KMS-11 (cell line): ENCODE data around the gene ACOXL.

Experiments used
- H2AFZ ChIP-seq: fragments of 200-600 bp; sonication (generic); 2 replicates; pipeline ENCODE4 v1.6.1; 2016; ENCODE audit warnings: antibody characterized with exemption, mixed run types, low read depth
- H3K27ac ChIP-seq: fragments of 200-600 bp; sonication (generic); 2 replicates; pipeline ENCODE4 v1.6.1; 2016; ENCODE audit warnings: mild to moderate bottlenecking, mixed run types
- H3K27me3 ChIP-seq: fragments of 200-600 bp; sonication (generic); 2 replicates; pipeline ENCODE4 v1.6.1; 2017; ENCODE audit warnings: mild to moderate bottlenecking, low read depth, mixed run types, moderate library complexity; ENCODE audit not compliant: insufficient read depth
- H3K36me3 ChIP-seq: fragments of 200-600 bp; sonication (generic); 2 replicates; pipeline ENCODE4 v1.6.1; 2017; ENCODE audit warnings: mild to moderate bottlenecking, mixed run types; ENCODE audit not compliant: insufficient read depth
- H3K4me1 ChIP-seq: fragments of 200-600 bp; sonication (generic); 2 replicates; pipeline ENCODE4 v1.6.1; 2016; ENCODE audit warnings: mild to moderate bottlenecking, low read depth, mixed run types; ENCODE audit not compliant: poor library complexity, severe bottlenecking
- H3K4me2 ChIP-seq: fragments of 200-600 bp; sonication (generic); 2 replicates; pipeline ENCODE4 v1.7.0; 2016; ENCODE audit warnings: mild to moderate bottlenecking, mixed run types
- H3K4me3 ChIP-seq: fragments of 200-600 bp; sonication (generic); IDR thresholded peaks from 2 replicates; pipeline ENCODE4 v1.6.1; 2017; ENCODE audit warnings: low read depth, low read length, mixed read lengths; ENCODE audit not compliant: insufficient read depth
- H3K79me2 ChIP-seq: fragments of 200-600 bp; sonication (generic); 2 replicates; pipeline ENCODE4 v1.6.1; 2016; ENCODE audit warnings: low read depth, mixed run types; ENCODE audit not compliant: insufficient read depth
- H3K9ac ChIP-seq: fragments of 200-600 bp; sonication (generic); 2 replicates; pipeline ENCODE4 v1.6.1; 2016; ENCODE audit warnings: mild to moderate bottlenecking, mixed run types
- H4K20me1 ChIP-seq: fragments of 200-600 bp; sonication (generic); 2 replicates; pipeline ENCODE4 v1.6.1; 2016; ENCODE audit warnings: mild to moderate bottlenecking, mixed run types; ENCODE audit not compliant: insufficient read depth
- TF ChIP-seq, protein P1 (sequence below): fragments of 200-600 bp; sonication (generic); conservative IDR thresholded peaks from 2 replicates; pipeline ENCODE4 v1.6.1; 2017; ENCODE audit warnings: low read depth, mild to moderate bottlenecking, antibody characterized with exemption, low read length, moderate library complexity, mixed read lengths

The ACOXL gene

DNA sequence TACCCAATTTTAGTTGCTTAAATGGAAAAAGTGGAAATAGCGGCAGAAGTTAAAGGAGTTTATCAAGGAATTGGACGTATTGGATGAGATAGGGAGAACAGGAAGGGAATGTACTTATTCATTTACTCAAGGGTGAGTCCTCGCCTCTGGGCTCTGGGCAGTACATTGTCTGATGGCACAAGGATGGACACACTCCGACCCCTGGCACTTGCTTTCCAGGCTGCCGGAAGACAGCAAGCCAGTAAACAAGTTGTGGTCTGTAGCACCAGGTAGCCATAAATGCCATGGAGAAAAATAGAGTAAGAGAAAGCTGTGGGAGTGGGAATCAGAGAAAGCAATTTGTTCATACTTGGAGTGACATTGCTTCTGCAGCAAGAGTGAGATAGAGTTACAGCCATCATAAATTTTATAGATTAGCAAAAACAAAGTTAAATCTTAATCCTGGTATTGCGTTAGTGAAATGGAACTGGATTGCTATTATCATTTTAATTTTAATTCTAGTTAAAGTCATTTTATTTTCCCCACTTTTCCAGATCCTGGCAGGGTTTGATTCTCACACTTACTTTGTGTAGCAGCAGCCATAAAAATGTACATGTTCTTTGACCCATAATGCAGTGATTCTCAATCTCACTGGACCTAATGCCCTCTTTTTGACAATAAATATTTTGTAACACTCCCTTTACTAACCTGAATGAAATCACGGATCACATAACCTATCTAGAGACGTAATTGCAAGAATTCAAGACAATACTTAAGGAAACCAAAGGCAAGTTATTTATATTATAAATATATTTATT is 252.5 kb downstream of the ACOXL start:
- TF ChIP-seq, protein P1, sequence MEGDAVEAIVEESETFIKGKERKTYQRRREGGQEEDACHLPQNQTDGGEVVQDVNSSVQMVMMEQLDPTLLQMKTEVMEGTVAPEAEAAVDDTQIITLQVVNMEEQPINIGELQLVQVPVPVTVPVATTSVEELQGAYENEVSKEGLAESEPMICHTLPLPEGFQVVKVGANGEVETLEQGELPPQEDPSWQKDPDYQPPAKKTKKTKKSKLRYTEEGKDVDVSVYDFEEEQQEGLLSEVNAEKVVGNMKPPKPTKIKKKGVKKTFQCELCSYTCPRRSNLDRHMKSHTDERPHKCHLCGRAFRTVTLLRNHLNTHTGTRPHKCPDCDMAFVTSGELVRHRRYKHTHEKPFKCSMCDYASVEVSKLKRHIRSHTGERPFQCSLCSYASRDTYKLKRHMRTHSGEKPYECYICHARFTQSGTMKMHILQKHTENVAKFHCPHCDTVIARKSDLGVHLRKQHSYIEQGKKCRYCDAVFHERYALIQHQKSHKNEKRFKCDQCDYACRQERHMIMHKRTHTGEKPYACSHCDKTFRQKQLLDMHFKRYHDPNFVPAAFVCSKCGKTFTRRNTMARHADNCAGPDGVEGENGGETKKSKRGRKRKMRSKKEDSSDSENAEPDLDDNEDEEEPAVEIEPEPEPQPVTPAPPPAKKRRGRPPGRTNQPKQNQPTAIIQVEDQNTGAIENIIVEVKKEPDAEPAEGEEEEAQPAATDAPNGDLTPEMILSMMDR = no peak
- H3K4me2 ChIP-seq = no peak overlapping the region
- no peaks in the 10 kb centered on the region for H4K20me1 ChIP-seq
- no peaks in the 10 kb centered on the region for H3K79me2 ChIP-seq
- H2AFZ ChIP-seq = no peak overlapping the region
- no peak overlapping the region for H3K4me3 ChIP-seq
- no peak overlapping the region for H3K27ac ChIP-seq
- H3K4me1 ChIP-seq = no peaks in the 10 kb centered on the region
- no peak overlapping the region for H3K9ac ChIP-seq
- H3K27me3 ChIP-seq = no peaks in the 10 kb centered on the region
- H3K36me3 ChIP-seq = no peaks in the 10 kb centered on the region

DNA sequence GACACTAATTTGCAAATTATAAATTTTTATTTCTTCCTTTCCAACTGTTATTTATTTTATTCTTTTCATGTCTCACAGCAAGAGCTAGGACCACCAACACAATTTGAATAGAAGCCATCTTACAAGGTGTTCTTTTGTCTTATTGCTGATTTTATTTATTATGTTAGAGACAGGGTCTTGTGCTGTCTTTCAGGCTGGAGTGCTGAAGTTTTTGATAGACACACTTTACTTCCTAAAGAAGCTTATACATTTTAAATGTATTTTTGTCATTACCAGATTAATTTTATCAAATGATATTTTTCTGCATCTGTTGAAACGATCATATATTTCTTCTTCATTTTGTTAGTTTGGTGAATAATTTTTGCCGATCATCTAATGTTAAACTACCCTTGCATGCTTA is 258.1 kb downstream of the ACOXL start:
- Histone ChIP-seq H2AFZ (no peak overlapping the region), H3K4me3 (no peak overlapping the region), H3K4me1 (no peaks in the 10 kb centered on the region), H3K27ac (no peak overlapping the region), H3K4me2 (no peak overlapping the region), H3K36me3 (no peaks in the 10 kb centered on the region), H3K27me3 (no peaks in the 10 kb centered on the region), H3K79me2 (no peaks in the 10 kb centered on the region), H4K20me1 (no peaks in the 10 kb centered on the region), H3K9ac (no peak overlapping the region)
- TF ChIP-seq, protein P1 = no peak

DNA sequence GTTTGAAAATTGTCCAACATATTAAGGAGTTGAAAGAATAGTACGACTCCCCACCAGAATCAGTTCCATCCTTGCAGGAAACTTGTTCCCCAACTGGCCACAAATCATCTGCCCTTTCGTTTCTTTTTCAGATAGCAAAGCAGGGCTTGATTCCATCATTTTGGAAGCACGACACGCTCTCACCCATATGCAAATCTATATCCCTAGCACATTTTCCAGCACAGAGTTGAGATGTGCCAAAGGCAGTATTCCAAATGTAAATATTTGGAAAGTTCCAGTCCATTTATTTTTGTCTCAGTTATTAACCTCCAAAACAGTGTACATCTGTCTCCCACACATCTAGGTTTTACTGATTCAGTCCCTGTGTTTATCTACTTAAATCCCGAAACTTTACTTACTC is 259.5 kb downstream of the ACOXL start:
- Histone ChIP-seq H3K9ac (no peak overlapping the region), H3K4me1 (no peaks in the 10 kb centered on the region), H3K4me2 (no peak overlapping the region), H3K79me2 (no peaks in the 10 kb centered on the region), H3K4me3 (no peak overlapping the region), H3K27me3 (no peaks in the 10 kb centered on the region), H3K36me3 (no peaks in the 10 kb centered on the region), H4K20me1 (no peaks in the 10 kb centered on the region), H2AFZ (no peak overlapping the region), H3K27ac (no peak overlapping the region)
- TF ChIP-seq, protein P1 = no peak

DNA sequence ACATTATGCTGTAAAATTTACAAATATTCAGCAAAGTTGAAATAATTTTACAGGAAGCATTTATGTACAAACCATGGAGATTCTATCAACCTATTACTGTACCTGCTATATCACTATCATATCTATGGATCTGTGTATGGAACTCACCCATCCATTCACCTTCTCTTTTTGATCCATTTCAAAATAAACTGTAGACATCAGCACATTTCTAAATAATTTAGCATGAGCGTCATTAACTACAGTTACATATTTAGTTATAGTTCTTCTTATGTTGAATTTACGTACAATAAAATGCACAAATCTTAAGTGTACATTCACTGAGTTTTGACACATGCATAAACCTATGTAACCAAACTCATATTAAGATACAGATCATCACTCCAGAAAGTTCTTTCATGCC is 260.5 kb downstream of the ACOXL start:
- Histone ChIP-seq H2AFZ (no peak overlapping the region), H3K9ac (no peak overlapping the region), H3K79me2 (no peaks in the 10 kb centered on the region), H3K4me1 (no peaks in the 10 kb centered on the region), H3K36me3 (no peaks in the 10 kb centered on the region), H3K27ac (no peak overlapping the region), H3K4me2 (no peak overlapping the region), H3K27me3 (no peaks in the 10 kb centered on the region), H3K4me3 (no peak overlapping the region), H4K20me1 (no peaks in the 10 kb centered on the region)
- TF ChIP-seq, protein P1 = no peak
